Stimulated activated CD4-positive, alpha-beta T cell treated with anti-CD3 and anti-CD28 coated beads, Interleukin-15, amount 100 ng/mL, for 24 hours (primary cell): ENCODE measurements around the gene SFXN5.

Source experiments
- DNase-seq: peaks from one replicate; pipeline ENCODE4 v3.0.0-alpha.2; 2020

The SFXN5 gene

DNA sequence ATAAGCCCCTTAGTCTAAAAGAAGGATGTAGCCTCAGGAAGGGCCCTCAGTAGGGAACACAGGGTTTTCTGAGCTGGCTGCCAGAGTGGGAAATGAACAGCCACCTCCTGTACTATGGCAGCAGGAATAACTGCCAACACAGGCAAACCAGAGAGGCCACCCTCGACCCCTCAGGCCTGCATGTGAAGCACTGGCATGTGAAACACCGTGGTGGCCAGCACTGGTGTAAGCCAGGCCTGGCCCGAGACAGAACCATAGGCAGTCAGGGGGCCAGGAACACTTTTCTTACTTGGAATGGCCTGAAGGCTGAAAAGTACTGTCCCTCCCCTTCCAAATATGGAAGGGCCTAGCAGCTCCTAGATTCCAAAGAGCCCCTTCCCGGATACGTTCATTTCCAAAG is 28.2 kb downstream of the SFXN5 start:
- no peak for DNase-seq

- no peak for DNase-seq
Observed at GRCh38 chr2:73037947-73038585, 33.4 kb downstream of the SFXN5 start.

DNA sequence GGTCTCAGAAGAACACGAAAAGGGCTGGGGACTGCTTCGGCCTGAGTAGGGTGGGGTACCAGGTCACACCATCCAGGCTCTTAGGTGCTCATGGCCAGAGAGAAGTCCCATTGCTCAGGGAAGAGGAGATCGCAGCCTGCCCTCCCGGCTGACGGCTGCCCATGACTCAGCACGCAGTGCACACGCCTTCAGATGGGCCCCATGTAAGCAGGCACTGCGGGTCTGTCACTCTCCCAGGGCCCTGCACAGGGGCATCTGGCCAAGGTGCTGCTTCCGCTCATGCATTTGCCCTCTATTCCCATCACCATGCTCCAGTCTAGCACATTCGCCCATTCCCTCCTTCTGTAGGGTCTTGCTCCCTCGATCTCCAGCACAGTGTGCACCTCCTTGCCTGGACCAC is 34.7 kb downstream of the SFXN5 start:
- no peak for DNase-seq

- no peak for DNase-seq
Observed at GRCh38 chr2:73035899-73036711, 35.4 kb downstream of the SFXN5 start.

DNA sequence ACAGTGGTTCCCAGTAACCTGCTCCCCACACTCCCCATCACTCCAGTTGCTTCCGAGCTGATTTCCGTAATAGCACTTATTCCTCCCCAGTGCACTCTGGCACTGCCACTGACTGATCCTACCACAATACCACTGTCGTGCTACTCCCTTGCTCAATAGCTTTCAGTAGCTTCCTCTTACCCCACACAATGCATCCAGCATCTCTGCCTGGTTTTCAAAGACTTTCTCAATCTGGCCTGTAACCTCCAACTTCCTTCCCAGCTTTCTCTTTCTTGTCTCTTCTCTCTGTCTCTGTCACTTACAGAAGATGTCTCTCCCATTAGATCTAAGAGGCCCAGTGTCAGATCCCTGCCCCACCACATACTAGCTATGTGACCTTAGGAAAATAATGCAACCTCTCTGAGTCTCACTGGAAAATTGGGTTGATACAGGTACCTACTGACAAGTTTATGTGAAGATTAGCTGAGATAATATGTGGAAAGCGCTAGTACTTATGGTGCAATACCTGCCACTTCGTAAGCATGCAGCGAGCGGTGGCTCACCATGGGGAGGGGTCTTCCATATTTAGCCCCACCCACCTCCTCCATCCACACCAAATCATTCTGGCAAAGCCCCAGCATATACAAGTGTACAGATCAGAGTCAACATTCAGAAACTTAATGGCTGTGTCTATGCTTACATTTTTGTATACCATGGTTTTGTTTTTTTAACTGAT is 36.7 kb downstream of the SFXN5 start:
- no peak for DNase-seq

- DNase-seq: no peak
Observed at GRCh38 chr2:73033766-73034381, 37.6 kb downstream of the SFXN5 start.

DNA sequence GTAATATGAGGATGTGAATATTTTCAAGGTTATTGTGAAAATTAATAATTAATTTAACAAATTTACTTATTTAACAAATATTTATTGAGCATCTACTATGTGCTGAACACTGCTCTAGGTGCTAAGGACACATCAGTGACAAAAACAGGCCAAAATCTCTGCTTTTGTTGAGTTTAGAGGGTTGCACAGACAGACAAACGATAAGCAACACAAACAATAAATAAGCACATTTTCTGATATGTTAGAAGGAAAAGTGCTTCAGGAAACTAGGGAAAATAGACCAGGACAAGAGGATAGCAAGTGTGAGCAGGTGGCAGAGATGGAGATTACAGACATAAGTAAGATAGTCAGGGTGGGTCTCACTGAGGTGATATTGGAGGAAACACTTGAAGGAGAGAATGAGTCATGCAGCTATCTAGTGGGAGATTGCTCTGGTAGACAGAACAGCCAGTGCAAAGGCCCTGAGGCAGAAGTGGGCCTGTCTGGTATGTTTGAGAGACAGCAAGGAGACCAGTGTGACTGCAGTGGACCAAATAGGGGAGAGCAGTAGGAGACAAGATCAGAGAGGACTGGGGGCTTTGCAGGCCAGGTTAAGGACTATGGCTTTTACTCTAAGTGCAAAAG is 38.3 kb downstream of the SFXN5 start:
- no peak for DNase-seq

DNA sequence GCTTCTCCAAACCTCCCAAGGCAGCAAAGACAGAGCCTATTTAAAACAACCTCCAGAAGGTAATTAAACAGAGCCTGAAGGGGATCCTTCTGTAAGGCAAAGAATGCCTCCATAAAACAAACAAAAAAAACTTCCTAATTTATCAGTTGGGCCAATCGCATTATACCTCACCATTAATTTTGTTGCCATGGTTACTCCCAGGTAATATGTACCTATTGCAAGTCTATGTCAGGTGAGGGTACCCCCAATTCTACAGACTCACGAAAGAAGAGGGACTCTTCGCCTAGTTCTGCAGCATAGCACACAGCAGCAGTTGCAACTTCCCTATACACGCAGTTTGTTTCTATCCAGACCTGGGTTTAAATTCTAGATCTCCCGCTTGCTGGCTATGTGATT is 38.8 kb downstream of the SFXN5 start:
- no peak for DNase-seq

- DNase-seq: no peak
Observed at GRCh38 chr2:73031725-73032701, 39.5 kb downstream of the SFXN5 start.

DNA sequence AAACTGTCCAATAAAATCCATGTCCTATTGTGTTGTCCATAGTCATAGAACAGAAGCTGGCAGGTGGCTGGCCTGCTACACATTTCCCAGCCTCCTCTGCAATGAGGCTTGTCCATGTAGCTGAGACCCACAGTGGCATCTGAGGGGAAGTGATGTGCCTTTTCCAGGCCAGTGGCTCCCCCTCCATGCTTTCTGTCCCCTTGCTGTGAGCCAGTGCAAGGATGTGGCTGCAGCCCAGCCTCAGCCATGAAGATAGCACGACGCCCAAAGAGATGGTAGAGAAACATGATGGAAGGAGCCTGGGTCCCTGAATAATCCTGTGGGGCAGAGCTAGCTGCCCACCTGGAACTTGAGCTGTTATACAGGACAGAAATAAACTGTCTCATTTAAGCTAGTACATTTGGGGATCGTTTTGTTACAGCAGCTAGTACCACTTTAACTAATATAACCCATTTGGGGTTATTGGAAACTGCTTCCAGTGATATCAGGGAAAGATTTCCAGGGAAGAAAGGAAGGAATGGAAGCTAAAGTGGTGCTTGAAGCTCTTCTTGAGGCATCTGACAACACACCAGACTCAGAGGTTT is 40.3 kb downstream of the SFXN5 start:
- DNase-seq: no peak

DNA sequence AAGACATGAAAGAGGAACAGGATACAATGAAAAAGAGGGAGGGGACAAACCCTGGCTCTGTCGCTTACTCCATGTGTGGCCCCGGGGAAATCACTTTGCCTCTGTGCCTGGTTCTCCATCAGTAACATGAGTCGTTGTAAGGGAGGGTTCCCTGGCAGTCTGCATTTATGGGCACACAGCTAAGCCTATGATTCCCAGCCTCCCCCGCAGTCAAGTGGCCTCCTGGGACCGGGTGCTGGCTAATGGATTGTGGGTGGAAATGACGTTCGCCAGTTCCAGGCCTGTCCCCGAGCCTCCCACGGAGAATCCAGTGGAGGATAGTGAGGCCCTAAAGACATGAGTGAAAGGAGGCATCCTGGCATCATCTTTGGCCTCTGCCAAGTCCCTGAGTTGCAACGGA is 42.7 kb downstream of the SFXN5 start:
- no peak for DNase-seq

- no peak for DNase-seq
Observed at GRCh38 chr2:73027340-73027739, 44.2 kb downstream of the SFXN5 start.

GRCh38 chr2:73023497-73023896 is 48.0 kb downstream of the SFXN5 start:
- DNase-seq: no peak

- no peak for DNase-seq
Observed at GRCh38 chr2:73022024-73022568, 49.4 kb downstream of the SFXN5 start.

DNA sequence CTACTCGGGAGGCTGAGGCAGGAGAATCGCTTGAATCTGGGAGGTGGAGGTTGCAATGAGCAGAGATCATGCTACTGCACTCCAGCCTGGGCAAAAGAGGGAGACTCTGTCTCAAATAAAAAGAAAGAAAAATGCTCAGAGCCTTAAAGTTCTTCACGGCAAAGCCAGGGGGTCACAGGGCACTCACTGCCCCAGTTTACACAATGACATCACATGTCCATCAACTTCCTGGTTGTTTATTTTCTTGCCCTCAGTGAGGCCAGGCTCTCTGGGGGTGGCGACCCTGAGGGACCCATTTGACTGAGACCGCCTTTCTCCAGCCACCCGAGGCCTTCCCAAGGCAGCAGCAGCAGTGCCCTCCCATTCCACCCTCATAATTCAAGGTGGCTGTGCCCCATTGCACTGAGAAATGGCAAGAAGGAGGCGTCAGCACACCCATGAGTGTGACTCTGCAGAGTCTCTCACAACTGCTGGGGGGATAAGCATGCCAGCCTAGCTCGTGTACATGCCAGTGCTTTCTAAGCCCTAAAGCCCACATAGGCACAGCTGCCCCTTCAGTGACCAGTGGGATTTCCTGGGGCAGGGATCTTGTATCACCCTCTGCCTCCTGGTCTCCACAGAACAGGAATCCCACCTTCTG is 50.0 kb downstream of the SFXN5 start:
- no peak for DNase-seq

DNA sequence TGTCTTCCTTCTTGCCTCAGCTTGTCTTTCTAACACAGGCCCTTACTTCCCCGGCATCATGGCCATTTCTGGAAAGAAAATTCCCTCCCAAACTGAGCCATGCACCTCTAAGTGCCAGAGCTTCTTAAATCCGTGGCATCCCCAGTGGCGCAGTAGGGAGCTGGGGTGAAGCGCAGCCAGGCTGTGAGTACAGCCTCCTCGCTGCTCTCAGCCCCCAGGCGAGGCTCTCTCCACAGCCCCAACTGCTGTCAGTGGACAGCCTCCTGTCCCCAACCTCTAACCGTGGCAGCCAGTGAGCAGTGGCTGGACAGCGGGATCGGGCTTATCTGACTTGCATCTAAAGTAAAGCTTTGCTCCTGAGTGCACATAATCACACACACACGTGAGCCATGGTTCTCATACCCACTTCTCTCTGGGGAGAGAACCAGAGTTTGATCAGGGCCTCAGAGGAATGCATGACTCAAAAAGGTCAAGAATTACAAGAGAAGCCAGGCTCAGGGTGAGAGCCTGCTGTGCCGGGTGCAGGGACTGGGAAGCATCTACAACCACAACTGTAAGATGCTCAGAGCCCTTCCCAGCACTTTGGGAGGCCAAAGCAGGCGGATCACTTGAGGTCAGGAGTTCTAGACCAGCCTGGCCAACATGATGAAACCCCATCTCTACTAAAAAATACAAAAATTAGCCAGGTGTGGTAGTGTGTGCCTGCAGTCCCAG is 50.7 kb downstream of the SFXN5 start:
- DNase-seq: no peak

GRCh38 chr2:73020306-73020656 is 51.2 kb downstream of the SFXN5 start:
- no peak for DNase-seq

DNA sequence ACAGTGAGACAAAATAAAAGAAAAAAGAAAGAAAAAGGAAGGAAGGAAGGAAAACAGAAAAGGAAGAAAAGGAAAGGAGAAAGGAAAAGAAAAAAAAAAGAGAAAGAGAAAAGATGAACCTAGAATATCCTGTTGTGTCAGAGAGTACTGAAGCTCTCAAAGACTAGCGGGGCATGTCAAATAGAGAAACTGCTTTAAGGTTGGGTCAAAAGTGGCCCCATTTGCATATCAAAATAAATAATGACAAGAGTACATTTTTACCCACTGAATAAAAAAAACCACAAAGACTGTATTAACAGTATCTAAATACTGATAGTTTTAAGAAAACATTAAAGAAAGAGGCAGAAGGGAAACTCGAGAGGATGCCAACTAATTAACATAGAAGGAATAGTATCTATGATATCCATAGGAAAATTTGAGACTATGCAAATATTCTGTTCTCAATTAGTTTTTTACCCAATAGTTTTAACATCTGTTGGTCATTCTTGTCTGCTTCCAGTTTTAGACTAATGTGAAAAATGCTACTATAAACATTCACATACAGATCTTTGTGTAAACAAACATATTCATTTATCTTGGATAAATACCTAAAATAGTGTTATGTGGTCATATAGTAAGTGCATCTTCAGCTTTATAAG is 53.2 kb downstream of the SFXN5 start:
- DNase-seq: no peak

GRCh38 chr2:73013936-73014335 is 57.6 kb downstream of the SFXN5 start:
- DNase-seq: no peak
